NCI-H460 (cell line): Measurements from ENCODE around the gene IKZF1. TPM values are rescaled to one million over a fixed set of nuclear protein-coding genes. Genes with fewer than 3 reads are reported as not detected.

Experiments used
- DNase-seq: peaks from one replicate; pipeline ENCODE4 v3.0.0-alpha.2; 2016; ENCODE audit warnings: low read depth; ENCODE audit errors: extremely low read depth
- small RNA-seq, 2 experiments: library from RNA; depleted of rRNA; stranded (forward); fragments of <200 nt; gene quantifications; one replicate each; pipeline ENCODE3, GENCODE V24; 2014
- total RNA-seq: library from RNA; depleted of rRNA; stranded (reverse); fragments of >200 nt; shearing (Covaris generic); gene quantifications from 2 replicates; pipeline ENCODE4 v1.2.3, GENCODE V29; 2014; rRNA removed

Gene IKZF1
- total RNA-seq, 1 experiment from 2014 or later, result not detected

GRCh38 chr7:50431722-50432305, 127.3 kb downstream of the IKZF1 start:
- no peak for DNase-seq

DNA sequence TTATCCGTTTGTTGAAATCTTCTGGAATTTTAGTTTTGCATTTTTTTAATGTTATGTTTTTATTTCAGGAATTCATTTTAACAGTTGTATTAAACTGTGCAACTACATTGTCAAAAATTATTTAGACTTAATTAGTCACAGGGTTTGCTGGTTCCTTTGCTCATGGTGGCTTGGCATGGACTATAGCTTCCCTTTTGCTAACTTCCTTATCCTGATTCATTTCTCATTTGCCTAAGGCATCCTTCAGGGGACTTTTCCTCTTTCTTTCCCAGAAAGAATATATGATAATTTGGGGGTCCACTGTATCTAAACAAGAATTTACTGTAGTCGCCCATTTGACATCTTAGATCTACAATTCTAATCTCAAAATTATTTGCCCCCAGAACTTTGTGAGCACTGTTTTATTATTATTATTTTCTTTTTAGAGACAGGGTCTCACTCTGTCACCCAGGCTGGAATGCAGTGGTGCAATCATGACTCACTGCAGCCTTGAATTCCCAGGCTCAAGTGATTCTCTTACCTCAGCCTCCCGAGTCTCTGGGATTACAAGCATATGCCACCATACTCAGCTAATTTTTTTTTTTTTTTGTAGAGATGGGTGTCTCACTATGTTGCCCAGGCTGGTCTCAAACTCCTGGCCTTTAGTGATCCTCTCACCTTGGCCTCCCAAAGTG, 131.8 kb downstream of the IKZF1 start:
- no peak for DNase-seq

DNA sequence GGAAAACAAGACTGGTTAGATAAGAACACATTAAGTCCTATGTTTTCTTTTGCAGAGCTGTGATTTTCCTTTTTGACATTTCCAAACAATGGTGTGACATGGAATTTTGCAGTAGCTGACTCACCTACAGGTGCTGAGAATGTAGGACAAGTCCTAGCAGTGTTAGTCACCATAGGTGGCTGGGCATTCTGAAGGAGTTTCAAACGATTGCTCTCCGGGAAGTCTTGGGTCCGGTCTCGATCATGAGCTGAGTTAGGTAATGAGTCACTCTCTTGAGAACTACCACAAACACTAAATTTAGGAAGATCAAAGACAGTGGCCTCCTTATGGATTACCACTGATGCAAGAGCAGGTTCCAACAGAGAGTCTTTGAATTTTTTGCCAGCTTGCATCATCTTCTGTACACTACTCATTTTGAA, 142.0 kb downstream of the IKZF1 start:
- DNase-seq, result no peak

- DNase-seq, result no peak
Measured at GRCh38 chr7:50448823-50449222, 144.3 kb downstream of the IKZF1 start.

- DNase-seq, result no peak
Measured at GRCh38 chr7:50449501-50449880, 145.0 kb downstream of the IKZF1 start.

GRCh38 chr7:50449881-50450589, 145.5 kb downstream of the IKZF1 start, which contains the start of gene FIGNL1:
TSS of gene FIGNL1 (minus strand) at chr7:50450350. CDS start at chr7:50447287, 3,063 bp downstream.
- peak; percentile 33 for DNase-seq

GRCh38 chr7:50450590-50451032, 146.1 kb downstream of the IKZF1 start:
- no peak for DNase-seq

Small RNA genes within 50 kb of the gene (small RNA-seq; reads per million reads assigned to genes)
- 0 reads per million in 2 experiments for gene RNU6-1091P

Other genes with a start within 250 kb of the IKZF1 start
- gene ZPBP, start 211.5 kb upstream of the IKZF1 start, total RNA-seq, result not detected in 2 replicates
- 4.6 and 4.7 TPM in 2 replicates for gene FIGNL1, start 145.6 kb downstream of the IKZF1 start, total RNA-seq